A549 (cell line): Measurements from ENCODE around the gene FGFR3. TPM values are rescaled to one million over a fixed set of nuclear protein-coding genes. Genes with fewer than 3 reads are reported as not detected.

Experiments
- ATAC-seq, 2 experiments: fragments of 200-7000 bp in 1 of 2; fragments of >200 bp in 1 of 2; cut with Nextera tagmentation in 1 of 2; cut with Tn5 transposase in 1 of 2; 3 replicates each; pipeline versions ENCODE4 v1.8.0 to v1.9.1; 2018 to 2020; ENCODE audit warnings: mild to moderate bottlenecking in 1 of 2, moderate library complexity in 1 of 2
- CTCF ChIA-PET: fragments of 300-600 bp; sonication (Branson Sonifier 250); formaldehyde crosslinking; extraction: SDS; loops from one replicate; lab custom pipeline; 2021; ENCODE audit warnings: antibody characterized with exemption, inconsistent platforms; lab: Yijun Ruan, JAX
- POLR2A ChIA-PET: fragments of 350-600 bp; formaldehyde crosslinking; extraction: SDS; loops from one replicate; lab custom pipeline; 2021; ENCODE audit warnings: antibody characterized with exemption, inconsistent platforms; lab: Yijun Ruan, JAX
- DNase-seq, 2 experiments: peaks; one replicate each; pipeline versions ENCODE4 v3.0.0 to v3.0.0-alpha.2; 2011 to 2016; ENCODE audit warnings: low read depth in 1 of 2, low spot score in 1 of 2
- FAIRE-seq: peaks from 2 replicates; lab custom pipeline; 2011; peaks lifted over from hg19 to GRCh38; lab: Jason Lieb, UNC
- H3K27ac ChIP-seq, 2 experiments: fragments of >200 bp; sonication (Bioruptor Twin); formaldehyde crosslinking; 3 replicates each; pipeline ENCODE4 v1.5.1; 2016 to 2017
- H3K4me1 ChIP-seq: fragments of >200 bp; sonication (Bioruptor Twin); formaldehyde crosslinking; 3 replicates; pipeline ENCODE4 v1.6.1; 2016
- H3K4me2 ChIP-seq: fragments of >200 bp; sonication (Bioruptor Twin); formaldehyde crosslinking; 3 replicates; pipeline ENCODE4 v1.6.1; 2016
- H3K4me3 ChIP-seq: fragments of >200 bp; sonication (Bioruptor Twin); formaldehyde crosslinking; 3 replicates; pipeline ENCODE4 v1.5.1; 2016
- H3K9me3 ChIP-seq: fragments of >200 bp; sonication (Bioruptor Twin); formaldehyde crosslinking; 3 replicates; pipeline ENCODE4 v1.6.1; 2016
- CBX2 ChIP-seq: fragments of 200-600 bp; sonication (generic); IDR thresholded peaks from 2 replicates; pipeline ENCODE4 v1.6.1; 2016; ENCODE audit warnings: low read depth, mild to moderate bottlenecking, borderline replicate concordance
- CEBPB ChIP-seq, 2 experiments: fragments of >200 bp in 1 of 2; sonication (Bioruptor Twin) in 1 of 2; formaldehyde crosslinking in 1 of 2; IDR thresholded peaks; 2 replicates each; pipeline ENCODE4 v1.6.1; 2012 to 2016
- CHD2 ChIP-seq: fragments of 150-350 bp; IDR thresholded peaks from 2 replicates; pipeline ENCODE4 v1.6.1; 2014; ENCODE audit warnings: low read length; ENCODE audit not compliant: partially characterized antibody
- CHD4 ChIP-seq: fragments of 200-600 bp; sonication (generic); IDR thresholded peaks from 2 replicates; pipeline ENCODE4 v1.6.1; 2016; ENCODE audit warnings: antibody characterized with exemption, mild to moderate bottlenecking, borderline replicate concordance
- EHF ChIP-seq: fragments of 250-450 bp; sonication (Bioruptor Pico); IDR thresholded peaks from 2 replicates; pipeline ENCODE4 v1.5.0; 2020; ENCODE audit warnings: mild to moderate bottlenecking
- FOSB ChIP-seq: fragments of 250-450 bp; sonication (Bioruptor Pico); IDR thresholded peaks from 2 replicates; pipeline ENCODE4 v1.5.0; 2020; ENCODE audit warnings: mild to moderate bottlenecking, moderate library complexity
- FOSL2 ChIP-seq, 2 experiments: fragments of 450-650 bp in 1 of 2; fragments of >200 bp in 1 of 2; sonication (Bioruptor Twin) in 1 of 2; formaldehyde crosslinking; IDR thresholded peaks; 2 replicates each; pipeline versions ENCODE4 v1.5.0 to v1.6.1; 2016 to 2020; ENCODE audit warnings: mild to moderate bottlenecking in 1 of 2, moderate library complexity in 1 of 2
- FOXS1 ChIP-seq: fragments of 250-450 bp; sonication (Bioruptor Pico); IDR thresholded peaks from 2 replicates; pipeline ENCODE4 v1.5.0; 2020; ENCODE audit warnings: mild to moderate bottlenecking, moderate library complexity
- HOXB5 ChIP-seq: fragments of 250-450 bp; sonication (Bioruptor Pico); IDR thresholded peaks from 2 replicates; pipeline ENCODE4 v1.5.0; 2020; ENCODE audit warnings: mild to moderate bottlenecking, moderate library complexity
- JUNB ChIP-seq: fragments of >200 bp; sonication (Bioruptor Twin); formaldehyde crosslinking; IDR thresholded peaks from 2 replicates; pipeline ENCODE4 v1.6.1; 2016
- KDM5A ChIP-seq: fragments of 200-600 bp; sonication (generic); IDR thresholded peaks from 2 replicates; pipeline ENCODE4 v1.6.1; 2016; ENCODE audit warnings: antibody characterized with exemption, mild to moderate bottlenecking
- MAFK ChIP-seq: fragments of 450-650 bp; IDR thresholded peaks from 2 replicates; pipeline ENCODE4 v1.6.1; 2014; ENCODE audit not compliant: partially characterized antibody
- MYC ChIP-seq: IDR thresholded peaks from 2 replicates; pipeline ENCODE4 v1.6.1; 2012; ENCODE audit warnings: mild to moderate bottlenecking, inconsistent platforms, low read length, improper control_type of control experiment, borderline replicate concordance
- NFE2L2 ChIP-seq: fragments of 150-350 bp; conservative IDR thresholded peaks from 2 replicates; pipeline ENCODE4 v1.6.1; 2014; ENCODE audit warnings: low read length
- NPAS2 ChIP-seq: fragments of 250-450 bp; sonication (Bioruptor Pico); IDR thresholded peaks from 2 replicates; pipeline ENCODE4 v1.8.0; 2022; ENCODE audit warnings: mild to moderate bottlenecking, moderate library complexity, borderline replicate concordance
- POLR2A ChIP-seq: IDR thresholded peaks from 2 replicates; pipeline ENCODE4 v1.6.1; 2012; ENCODE audit warnings: mild to moderate bottlenecking, low read length
- POLR2AphosphoS2 ChIP-seq: conservative IDR thresholded peaks from 2 replicates; pipeline ENCODE4 v1.6.1; 2012; ENCODE audit warnings: low read length, improper control_type of control experiment, inconsistent platforms
- RARB ChIP-seq: fragments of 250-450 bp; sonication (Bioruptor Pico); IDR thresholded peaks from 2 replicates; pipeline ENCODE4 v1.8.0; 2021; ENCODE audit warnings: mild to moderate bottlenecking, moderate library complexity
- RNF2 ChIP-seq: fragments of 200-600 bp; sonication (generic); IDR thresholded peaks from 2 replicates; pipeline ENCODE4 v1.6.1; 2016; ENCODE audit warnings: low read depth, mild to moderate bottlenecking, antibody characterized with exemption, moderate library complexity, borderline replicate concordance
- TFCP2L1 ChIP-seq: fragments of 250-450 bp; sonication (Bioruptor Pico); IDR thresholded peaks from 2 replicates; pipeline ENCODE4 v1.5.0; 2021; ENCODE audit warnings: mild to moderate bottlenecking
- ZC3H11A ChIP-seq: fragments of 450-650 bp; IDR thresholded peaks from 2 replicates; pipeline ENCODE4 v1.6.1; 2014; ENCODE audit warnings: antibody characterized with exemption, mild to moderate bottlenecking
- WGBS: methylation state at CpG from one replicate; pipeline ENCODE4 v1.1.6; 2017; ENCODE audit errors: missing lambda C conversion rate; 5-methylcytosine and 5-hydroxymethylcytosine counted together
- polyA plus RNA-seq, 4 experiments: library from polyadenylated mRNA; depleted of rRNA in 3 of 4; stranded (reverse); fragments of >200 nt; fragmentation: RNase III in 1 of 4; extraction: RNeasy Plus Mini Kit Qiagen cat#74134 plus additional on column Dnase treatment in 1 of 4; gene quantifications; 2 replicates in 3 of 4; 3 replicates in 1 of 4; pipeline ENCODE4 v1.2.3, GENCODE V29; 2011 to 2017
- TF ChIP-seq, protein P1 (sequence below): fragments of 150-350 bp; IDR thresholded peaks from 2 replicates; pipeline ENCODE4 v1.6.1; 2014; ENCODE audit warnings: low read depth, mild to moderate bottlenecking, low read length
- TF ChIP-seq, protein P2 (sequence below): IDR thresholded peaks from 2 replicates; pipeline ENCODE4 v1.6.1; 2012; ENCODE audit warnings: low read depth, borderline replicate concordance
- TF ChIP-seq, protein P3 (sequence below): fragments of >200 bp; sonication (Bioruptor Twin); formaldehyde crosslinking; IDR thresholded peaks from 2 replicates; pipeline ENCODE4 v1.6.1; 2016

Gene FGFR3
- polyA plus RNA-seq, 2 of the 4 experiments (the other 2 are of a cell fraction): 1.9 to 4.8 TPM

DNA sequence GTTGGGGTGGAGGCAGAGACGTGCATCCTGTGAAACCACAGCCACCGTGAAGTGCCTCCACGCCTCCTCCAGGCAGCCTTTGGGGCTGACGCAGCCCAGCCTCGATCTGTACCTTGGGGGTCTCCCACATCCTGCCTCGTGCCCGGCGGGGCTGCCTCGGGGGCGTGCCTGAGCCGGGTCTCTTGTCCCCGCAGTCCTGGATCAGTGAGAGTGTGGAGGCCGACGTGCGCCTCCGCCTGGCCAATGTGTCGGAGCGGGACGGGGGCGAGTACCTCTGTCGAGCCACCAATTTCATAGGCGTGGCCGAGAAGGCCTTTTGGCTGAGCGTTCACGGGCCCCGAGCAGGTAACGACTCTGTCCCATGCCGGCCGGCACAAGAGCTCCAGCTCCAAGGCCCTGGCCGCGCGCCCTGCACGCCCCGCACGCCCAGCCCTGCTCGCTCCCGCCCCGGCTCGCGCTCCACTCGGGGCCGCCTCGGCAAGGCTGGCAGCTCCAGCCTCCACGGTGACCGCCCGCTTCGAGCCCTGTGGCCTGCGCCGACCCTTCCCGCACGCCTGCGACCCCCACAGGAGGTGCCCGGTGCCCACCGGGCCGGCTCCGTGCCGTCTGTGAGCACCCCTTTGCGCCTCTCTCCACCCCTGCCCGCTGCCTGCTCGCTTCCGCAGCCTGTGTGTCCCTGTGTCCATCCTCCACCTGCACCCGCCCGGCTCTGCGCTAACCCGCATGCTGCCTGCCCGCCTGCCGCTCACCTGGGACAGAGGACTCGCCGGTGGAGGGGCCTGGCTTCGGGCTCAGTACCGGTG is 9.8 kb downstream of the FGFR3 start:
- ChIA-PET POLR2A (no interaction called here), CTCF (interaction anchor here (1.5 to 2.9 kb wide), 2 partner anchors 7 to 73 kb away, joined by 4 to 15 read pairs; no protein-coding TSS in a partner anchor)
- FAIRE-seq (no peak), ATAC-seq (no peak), DNase-seq (no peak)
- TF ChIP-seq CBX2 (no peak), FOSL2 (IDR thresholded peaks at IDR 0.05) (no peak), FOSL2 (CRISPR knock-in tag; IDR thresholded peaks at IDR 0.05) (no peak), NPAS2 (no peak), KDM5A (no peak), RARB (no peak), FOXS1 (CRISPR knock-in tag) (no peak), EHF (CRISPR knock-in tag) (no peak), TFCP2L1 (no peak), CHD2 (no peak), NFE2L2 (no peak)
- TF ChIP-seq, protein P1, sequence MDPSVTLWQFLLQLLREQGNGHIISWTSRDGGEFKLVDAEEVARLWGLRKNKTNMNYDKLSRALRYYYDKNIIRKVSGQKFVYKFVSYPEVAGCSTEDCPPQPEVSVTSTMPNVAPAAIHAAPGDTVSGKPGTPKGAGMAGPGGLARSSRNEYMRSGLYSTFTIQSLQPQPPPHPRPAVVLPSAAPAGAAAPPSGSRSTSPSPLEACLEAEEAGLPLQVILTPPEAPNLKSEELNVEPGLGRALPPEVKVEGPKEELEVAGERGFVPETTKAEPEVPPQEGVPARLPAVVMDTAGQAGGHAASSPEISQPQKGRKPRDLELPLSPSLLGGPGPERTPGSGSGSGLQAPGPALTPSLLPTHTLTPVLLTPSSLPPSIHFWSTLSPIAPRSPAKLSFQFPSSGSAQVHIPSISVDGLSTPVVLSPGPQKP: no peak
- Histone ChIP-seq H3K27ac (no peak overlapping the region), H3K4me2 (no peak overlapping the region), H3K4me3 (no peak overlapping the region), H3K9me3 (no peaks in the 10 kb centered on the region), H3K4me1 (no peaks in the 10 kb centered on the region)
- WGBS: 94% methylated on average over 55 of the region's 71 CpGs

DNA sequence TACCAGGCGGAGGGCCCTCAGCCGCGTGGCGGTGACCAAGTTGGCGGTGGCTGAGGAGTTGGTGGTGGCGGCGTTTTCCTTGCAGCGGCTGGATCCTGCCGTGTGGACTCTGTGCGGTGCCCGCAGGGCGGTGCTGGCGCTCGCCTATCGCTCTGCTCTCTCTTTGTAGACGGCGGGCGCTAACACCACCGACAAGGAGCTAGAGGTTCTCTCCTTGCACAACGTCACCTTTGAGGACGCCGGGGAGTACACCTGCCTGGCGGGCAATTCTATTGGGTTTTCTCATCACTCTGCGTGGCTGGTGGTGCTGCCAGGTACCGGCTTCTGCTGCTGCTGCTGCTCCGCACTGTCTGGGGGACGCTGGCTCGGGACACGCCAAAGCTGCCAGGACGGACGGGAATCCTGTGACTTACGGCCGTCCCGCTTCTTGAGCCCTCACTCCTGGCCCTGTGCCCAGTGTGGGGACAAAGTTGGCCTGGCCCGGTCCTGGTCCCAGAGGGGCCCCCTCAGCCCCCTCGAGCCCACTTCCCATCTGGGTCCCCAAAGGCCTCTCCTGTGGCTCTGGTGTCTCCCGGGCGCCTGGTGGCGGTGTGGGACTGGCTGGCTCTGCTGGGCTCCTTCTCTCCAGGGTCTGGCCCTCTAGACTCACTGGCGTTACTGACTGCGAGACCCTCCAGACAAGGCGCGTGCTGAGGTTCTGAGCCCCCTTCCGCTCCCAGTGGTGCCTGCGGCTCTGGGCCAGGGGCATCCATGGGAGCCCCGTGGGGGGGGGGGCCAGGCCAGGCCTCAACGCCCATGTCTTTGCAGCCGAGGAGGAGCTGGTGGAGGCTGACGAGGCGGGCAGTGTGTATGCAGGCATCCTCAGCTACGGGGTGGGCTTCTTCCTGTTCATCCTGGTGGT is 10.7 kb downstream of the FGFR3 start:
- 84% methylated on average over 19 of the region's 51 CpGs for WGBS

More for the DNA sequence above, 10.7 kb downstream of the FGFR3 start:
- no peak for FAIRE-seq
- Histone ChIP-seq H3K4me1 (no peaks in the 10 kb centered on the region), H3K27ac (no peak overlapping the region), H3K4me2 (no peak overlapping the region), H3K9me3 (no peaks in the 10 kb centered on the region), H3K4me3 (no peak overlapping the region)
- ChIA-PET CTCF (interaction anchor here (1.0 to 1.6 kb wide), 4 partner anchors 44 to 95 kb away, joined by 3 to 6 read pairs (median 4); no protein-coding TSS in a partner anchor), POLR2A (no interaction called here)
- ATAC-seq: no peak
- DNase-seq: no peak
- TF ChIP-seq, protein P1: no peak
- TF ChIP-seq CHD4 (no peak), POLR2A (no peak), FOSB (CRISPR knock-in tag) (no peak), POLR2AphosphoS2 (no peak), RNF2 (no peak), MYC (no peak), EHF (CRISPR knock-in tag) (no peak), CEBPB (IDR thresholded peaks at IDR 0.05) (no peak), ZC3H11A (no peak), JUNB (no peak), HOXB5 (CRISPR knock-in tag) (no peak), FOXS1 (CRISPR knock-in tag) (no peak), MAFK (no peak)
- TF ChIP-seq, protein P2, sequence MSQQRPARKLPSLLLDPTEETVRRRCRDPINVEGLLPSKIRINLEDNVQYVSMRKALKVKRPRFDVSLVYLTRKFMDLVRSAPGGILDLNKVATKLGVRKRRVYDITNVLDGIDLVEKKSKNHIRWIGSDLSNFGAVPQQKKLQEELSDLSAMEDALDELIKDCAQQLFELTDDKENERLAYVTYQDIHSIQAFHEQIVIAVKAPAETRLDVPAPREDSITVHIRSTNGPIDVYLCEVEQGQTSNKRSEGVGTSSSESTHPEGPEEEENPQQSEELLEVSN: no peak
- TF ChIP-seq, protein P3, sequence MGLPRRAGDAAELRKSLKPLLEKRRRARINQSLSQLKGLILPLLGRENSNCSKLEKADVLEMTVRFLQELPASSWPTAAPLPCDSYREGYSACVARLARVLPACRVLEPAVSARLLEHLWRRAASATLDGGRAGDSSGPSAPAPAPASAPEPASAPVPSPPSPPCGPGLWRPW: no peak
